Activated CD4-positive, alpha-beta T cell treated with anti-CD3 and anti-CD28 coated beads, Interleukin-2, amount 50 U/mL, for 16 hours (primary cell): ENCODE results near the gene GET3.
A peak's percentile ranks its signal among the peaks of the same experiment; 100 is the strongest.

ENCODE experiments used
- DNase-seq: peaks from one replicate; pipeline ENCODE4 v3.0.0-alpha.2; 2020

GET3 gene

GRCh38 chr19:12782424-12783290 is 45.4 kb downstream of the GET3 start:
- DNase-seq: peak; percentile 95

GRCh38 chr19:12783291-12783848 is 46.1 kb downstream of the GET3 start:
- peak; percentile 93 for DNase-seq

GRCh38 chr19:12783849-12784393 is 46.6 kb downstream of the GET3 start:
- DNase-seq: peak; percentile 52

GRCh38 chr19:12784394-12784870 is 47.1 kb downstream of the GET3 start:
- DNase-seq: peak; percentile 34

GRCh38 chr19:12784871-12785430 is 47.7 kb downstream of the GET3 start:
- peak; percentile 48 for DNase-seq

- DNase-seq: no peak
Measured at GRCh38 chr19:12785431-12786031, 48.2 kb downstream of the GET3 start.

GRCh38 chr19:12786141-12786870 is 49.0 kb downstream of the GET3 start:
- DNase-seq: peak; percentile 19

GRCh38 chr19:12786952-12787351 is 49.7 kb downstream of the GET3 start:
- DNase-seq: no peak

- no peak for DNase-seq
Measured at GRCh38 chr19:12787458-12787857, 50.2 kb downstream of the GET3 start.

- no peak for DNase-seq
Measured at GRCh38 chr19:12788042-12788681, 50.9 kb downstream of the GET3 start.

GRCh38 chr19:12788682-12789097 is 51.4 kb downstream of the GET3 start:
- peak; percentile 54 for DNase-seq

- DNase-seq: peak; percentile 39
Measured at GRCh38 chr19:12789098-12789903, 52.0 kb downstream of the GET3 start.

- DNase-seq: peak; percentile 98
Measured at GRCh38 chr19:12789904-12790619, 52.8 kb downstream of the GET3 start.

- peak; percentile 21 for DNase-seq
Measured at GRCh38 chr19:12790628-12791344, 53.5 kb downstream of the GET3 start.

- DNase-seq: peak; percentile 98
Measured at GRCh38 chr19:12791345-12792050, 54.2 kb downstream of the GET3 start, which contains the start of gene JUNB. Gene JUNB (plus strand): TSS chr19:12791486. CDS start chr19:12791772, 286 bp downstream.

GRCh38 chr19:12792051-12792852 is 55.0 kb downstream of the GET3 start:
- DNase-seq: peak; percentile 82

- peak; percentile 14 for DNase-seq
Measured at GRCh38 chr19:12792853-12793289, 55.6 kb downstream of the GET3 start.
